Right ventricle myocardium inferior (tissue), 1 donor: ENCODE results near the gene MYD88. TPM values are rescaled to one million over a fixed set of nuclear protein-coding genes. Genes with fewer than 3 reads are reported as not detected.
A peak's percentile ranks its signal among the peaks of the same experiment; 100 is the strongest.

Experiments
- ATAC-seq: fragments of 200-7000 bp; cut with Tn5 transposase; one replicate; pipeline ENCODE4 v1.9.1; 2020; ENCODE audit warnings: mild to moderate bottlenecking, moderate library complexity
- DNase-seq: peaks from one replicate; pipeline ENCODE4 v3.0.0; 2021; ENCODE audit errors: missing footprints
- intact Hi-C: fragments of 100-400 bp; cut with DNase I; formaldehyde crosslinking; loops from one replicate; pipeline ENCODE4 v1.11.0; 2022
- total RNA-seq: library from RNA; stranded (reverse); fragmentation: NEBNext Ultra II Directional; extraction: Animal tissue kit (Norgen Biotek cat#: 25700); gene quantifications from one replicate; pipeline ENCODE4 v1.2.1, GENCODE V29; 2021
- donor health status: DM: no; HTN: yes; CAD: no; lungs with severe emphysema.

MYD88 gene
- total RNA-seq, 1 donor from 2014 or later, result 8.8 TPM

DNA sequence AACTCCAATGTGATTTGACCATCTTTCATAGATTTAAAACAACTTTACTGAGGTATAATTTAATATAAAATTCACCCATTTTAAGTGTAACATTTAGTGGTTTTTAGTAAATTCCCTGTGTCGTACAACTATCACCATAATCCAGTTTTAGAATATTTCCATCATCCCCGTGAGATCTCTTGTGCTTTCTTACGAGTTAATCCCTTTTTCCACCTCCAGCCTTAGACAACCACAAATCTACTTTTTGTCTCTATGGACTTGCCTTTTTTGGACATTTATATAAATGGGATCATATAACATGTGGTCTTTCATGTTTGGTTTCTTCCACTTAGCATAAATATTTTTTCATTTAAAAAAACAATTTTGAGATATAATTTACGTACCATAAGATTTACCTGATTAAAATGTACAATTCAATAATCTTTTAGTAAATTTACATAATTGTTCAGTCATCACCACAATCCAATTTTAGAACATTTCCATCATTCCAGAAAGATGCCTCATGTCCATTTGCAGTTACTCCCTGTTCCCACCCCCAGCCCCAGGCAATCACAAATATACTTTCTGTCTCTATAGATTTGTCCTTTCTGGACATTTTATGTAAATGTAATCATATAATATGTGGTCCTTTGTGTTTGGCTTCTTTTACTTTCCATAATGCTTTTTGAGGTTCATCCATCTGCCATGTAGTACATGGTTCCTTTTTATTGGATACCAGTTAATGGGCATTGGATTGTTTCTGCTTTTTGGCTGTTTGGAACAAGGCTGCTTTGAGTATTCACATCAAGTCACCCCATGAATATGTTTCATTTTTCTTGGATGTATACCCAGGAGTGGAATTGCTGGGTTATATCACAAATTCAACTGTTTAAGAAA, 29.9 kb downstream of the MYD88 start:
- intact Hi-C loops, result no loop called here
- DNase-seq (no peak), ATAC-seq (no peak)

DNA sequence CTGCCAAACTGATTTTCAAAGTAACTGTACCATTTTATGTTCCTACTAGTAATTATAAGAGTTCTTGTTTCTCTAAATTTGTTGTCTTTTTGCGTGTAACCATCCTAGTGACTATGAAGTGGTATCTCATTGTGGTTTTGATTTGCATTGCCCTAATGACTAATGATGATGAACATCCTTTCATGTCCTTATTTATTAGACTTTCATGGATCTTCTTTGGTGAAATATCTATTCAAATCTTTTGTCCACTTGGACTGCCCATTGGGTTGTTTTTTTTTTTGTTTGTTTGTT, 30.5 kb downstream of the MYD88 start:
- intact Hi-C loops, result no loop called here
- ATAC-seq (no peak), DNase-seq (no peak)

DNA sequence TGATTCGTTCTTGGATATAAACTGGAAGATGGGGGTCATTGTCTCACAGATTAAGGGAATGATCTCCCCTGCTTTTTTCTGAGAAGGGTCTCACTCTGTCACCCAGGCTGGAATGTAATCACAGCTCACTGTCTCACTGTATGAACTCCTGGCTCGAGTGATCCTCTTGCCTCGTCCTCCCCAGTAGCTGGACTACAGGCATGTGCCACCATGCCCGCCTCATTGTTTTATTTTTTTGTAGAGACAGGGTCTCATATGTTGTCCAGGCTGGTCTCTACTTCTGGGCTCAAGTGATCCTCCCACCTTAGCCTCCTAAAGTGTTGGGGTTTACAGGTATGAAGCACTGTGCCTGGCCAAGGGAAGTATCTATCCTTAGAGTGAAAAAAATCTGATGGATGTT, 32.3 kb downstream of the MYD88 start:
- ATAC-seq, result no peak
- no peak for DNase-seq

GRCh38 chr3:38171622-38172021, 33.2 kb downstream of the MYD88 start:
- ATAC-seq (no peak), DNase-seq (no peak)
- intact Hi-C loops, result no loop called here

More for the DNA sequence above, 32.3 kb downstream of the MYD88 start:
- intact Hi-C loops, result no loop called here

DNA sequence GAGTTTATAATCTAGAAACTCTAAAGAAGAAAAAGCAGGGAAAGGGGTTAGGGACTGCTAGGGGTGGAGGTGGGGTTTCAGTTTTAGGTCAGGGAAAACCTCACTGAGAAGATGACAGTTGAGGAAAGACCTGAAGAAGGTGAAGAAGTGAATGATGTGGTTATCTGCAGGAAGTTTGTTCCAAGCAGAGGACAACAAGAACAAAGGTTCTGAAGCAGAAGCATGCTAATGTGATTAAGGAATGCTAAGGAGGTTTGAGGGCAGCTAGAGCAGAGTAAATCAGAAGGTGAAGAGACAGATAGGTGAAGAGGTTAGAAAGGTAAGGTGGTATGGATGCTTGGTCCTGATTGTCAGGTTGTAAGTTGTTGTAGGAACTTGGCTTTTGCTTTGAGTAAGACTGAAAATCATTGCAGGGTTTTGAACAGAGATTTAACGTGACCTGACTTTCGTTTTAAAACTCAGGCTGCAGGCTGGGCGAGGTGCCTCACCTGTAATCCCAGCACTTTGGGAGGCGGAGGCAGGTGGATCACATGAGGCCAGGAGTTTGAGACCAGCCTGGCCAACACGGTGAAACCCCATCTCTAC, 35.5 kb downstream of the MYD88 start:
- DNase-seq (peak; percentile 5), ATAC-seq (no peak)
- intact Hi-C loops, result no loop called here

- ATAC-seq, result no peak
- intact Hi-C loops, result no loop called here
- no peak for DNase-seq
Measured at GRCh38 chr3:38177181-38177580, 38.7 kb downstream of the MYD88 start.

- intact Hi-C loops, result no loop called here
- ATAC-seq (no peak), DNase-seq (no peak)
Measured at GRCh38 chr3:38186781-38187180, 48.3 kb downstream of the MYD88 start.

DNA sequence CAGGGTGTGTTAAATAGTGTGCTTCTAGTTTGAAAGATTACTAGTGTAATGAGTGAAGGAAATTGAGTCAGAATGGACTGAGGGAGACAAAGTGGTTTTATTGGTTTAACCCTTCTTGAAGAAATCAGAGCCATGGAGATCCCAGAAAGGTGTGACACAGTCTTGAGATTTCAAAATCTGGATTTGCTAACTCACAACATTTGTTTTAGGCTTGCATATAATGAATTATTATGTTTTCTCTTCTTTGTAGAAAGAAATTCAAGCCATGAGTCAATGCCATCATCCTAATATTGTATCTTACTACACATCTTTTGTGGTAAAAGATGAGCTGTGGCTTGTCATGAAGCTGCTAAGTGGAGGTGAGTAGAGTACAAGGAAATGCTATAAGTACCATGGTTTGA, 52.0 kb downstream of the MYD88 start:
- DNase-seq (no peak), ATAC-seq (no peak)
- intact Hi-C loops, result no loop called here

Other genes starting within 250 kb of the MYD88 start
- 4.4 TPM for gene VILL, start 147.9 kb upstream of the MYD88 start, total RNA-seq
- gene PLCD1, start 109.0 kb upstream of the MYD88 start, total RNA-seq, result 10.7 TPM
- gene DLEC1, start 99.5 kb upstream of the MYD88 start, total RNA-seq, result 0.08 TPM
- gene ACAA1, start 1.5 kb upstream of the MYD88 start, total RNA-seq, result 116 TPM
- 24.6 TPM for gene OXSR1, start 26.9 kb downstream of the MYD88 start, total RNA-seq
- gene SLC22A13, start 127.2 kb downstream of the MYD88 start, total RNA-seq, result not detected
- not detected for gene SLC22A14, start 143.6 kb downstream of the MYD88 start, total RNA-seq
- gene XYLB, start 208.1 kb downstream of the MYD88 start, total RNA-seq, result 0.57 TPM